ENCODE results near the gene TMEM59.

The TMEM59 gene

DNA sequence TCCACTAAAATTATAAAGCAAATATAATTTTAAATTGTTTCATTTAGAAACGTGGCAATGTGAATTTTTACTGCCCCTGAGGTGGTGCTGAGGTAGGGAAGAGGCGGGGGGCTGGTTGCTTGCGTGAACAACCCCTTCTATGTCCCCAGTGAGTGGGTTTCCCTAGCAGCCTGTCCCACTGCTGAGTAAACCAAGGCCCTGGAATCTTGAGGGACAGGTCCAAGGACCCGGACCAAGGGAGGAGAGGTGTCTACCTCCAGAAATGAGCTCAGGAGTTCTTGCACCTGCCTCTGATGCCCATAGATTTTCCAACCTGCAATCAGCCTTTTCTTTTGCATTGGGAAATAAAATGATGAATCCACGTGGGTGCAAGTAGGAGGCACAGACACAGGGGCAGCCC lies 34.4 kb downstream of the TMEM59 start:
- no peaks in the 10 kb centered on the region for H3K9me3 ChIP-seq (ENCODE audit: control insufficient read depth, low read depth, low read length)
- no peak overlapping the region for H3K9ac ChIP-seq (ENCODE audit: low read length)
- H3K27ac ChIP-seq (ENCODE audit: low read length) = no peak overlapping the region

DNA sequence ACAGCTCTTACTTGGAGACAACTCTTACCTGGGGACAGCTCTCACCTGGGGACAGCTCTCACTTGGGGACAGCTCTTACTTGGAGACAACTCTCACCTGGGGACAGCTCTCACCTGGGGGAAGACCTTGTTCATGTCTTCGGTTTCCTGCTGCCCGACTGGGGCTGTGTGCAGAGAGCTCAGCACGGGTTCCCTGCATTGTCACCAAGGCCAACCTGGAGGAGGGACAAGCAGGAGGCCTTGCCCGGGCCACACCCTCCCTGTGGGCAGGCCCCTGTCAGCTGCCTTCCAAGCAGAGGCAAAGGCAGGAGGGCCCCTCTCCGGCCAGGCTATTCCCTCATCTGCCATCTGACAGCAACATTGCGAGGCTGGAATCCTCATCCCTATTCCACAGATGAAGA lies 35.0 kb downstream of the TMEM59 start, which contains the start of gene LDLRAD1:
TSS of gene LDLRAD1 (minus strand) at position 208 of the 400 bp plus-strand sequence. CDS start at position 134, 74 bp downstream.
- H3K27ac ChIP-seq (ENCODE audit: low read length) = no peak within 1 kb of the TSS
- H3K36me3 ChIP-seq (ENCODE audit: control insufficient read depth, low read depth, low read length) = no peaks in the 10 kb centered on the region
- no peaks in the 10 kb centered on the region for H3K4me1 ChIP-seq (ENCODE audit: control insufficient read depth, low read depth, low read length)
- H3K27me3 ChIP-seq (ENCODE audit: control insufficient read depth, insufficient read depth, low read length) = no peaks in the 10 kb centered on the region
- no peak within 1 kb of the TSS for H3K9ac ChIP-seq (ENCODE audit: low read length)
- H3K4me3 ChIP-seq (ENCODE audit: low read length) = no peak within 1 kb of the TSS
- no peaks in the 10 kb centered on the region for H3K9me3 ChIP-seq (ENCODE audit: control insufficient read depth, low read depth, low read length)

More for the DNA sequence above, 34.4 kb downstream of the TMEM59 start:
- Histone ChIP-seq H3K4me1 (ENCODE audit: control insufficient read depth, low read depth, low read length) (no peaks in the 10 kb centered on the region), H3K4me3 (ENCODE audit: low read length) (no peak overlapping the region), H3K36me3 (ENCODE audit: control insufficient read depth, low read depth, low read length) (no peaks in the 10 kb centered on the region), H3K27me3 (ENCODE audit: control insufficient read depth, insufficient read depth, low read length) (no peaks in the 10 kb centered on the region)

DNA sequence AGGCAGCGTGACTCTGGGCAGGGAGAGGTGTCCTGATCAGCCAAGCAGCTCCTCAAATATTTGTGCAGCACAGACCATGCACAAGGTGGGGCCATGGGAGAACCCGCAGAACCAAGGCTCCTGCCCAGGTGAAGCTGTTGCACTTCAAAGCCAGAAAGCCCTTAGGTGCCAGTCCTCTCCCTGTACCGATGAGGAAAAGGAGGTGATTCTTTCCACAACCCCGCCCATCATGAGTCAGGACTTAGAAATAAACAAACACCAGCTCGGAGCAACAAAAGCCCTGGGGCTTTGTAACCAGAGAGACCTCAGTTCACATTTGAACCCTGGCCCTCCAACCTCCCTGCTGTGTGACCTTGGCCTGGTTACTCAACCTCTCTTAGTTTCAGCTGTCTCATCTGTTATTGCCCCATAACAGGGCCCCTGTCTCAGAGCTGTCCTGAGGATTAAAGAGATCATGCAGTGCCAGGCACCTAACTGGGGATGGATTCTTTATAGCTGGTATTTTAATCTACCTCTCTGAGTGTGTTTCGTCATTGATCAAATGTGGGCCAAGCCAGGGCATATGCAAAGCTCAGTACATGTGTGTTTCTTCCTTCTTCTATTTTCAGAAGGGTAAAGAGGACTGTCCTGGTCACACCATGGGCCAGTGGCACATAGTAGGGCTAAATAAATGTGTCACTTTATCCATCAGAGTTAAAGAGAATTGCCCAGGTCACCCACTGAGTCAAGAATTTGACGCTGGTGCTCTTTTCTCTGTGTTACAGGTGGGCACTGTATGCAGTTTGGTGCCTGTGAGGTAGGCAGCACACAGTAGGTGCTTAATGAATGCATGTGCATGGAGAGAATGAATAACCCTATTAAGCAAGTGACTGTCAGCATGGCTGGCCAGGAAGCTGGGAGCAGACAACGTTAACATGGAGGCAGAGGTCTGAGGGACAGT lies 36.4 kb downstream of the TMEM59 start:
- Histone ChIP-seq H3K36me3 (ENCODE audit: control insufficient read depth, low read depth, low read length) (no peaks in the 10 kb centered on the region), H3K9me3 (ENCODE audit: control insufficient read depth, low read depth, low read length) (no peaks in the 10 kb centered on the region), H3K9ac (ENCODE audit: low read length) (no peak overlapping the region), H3K27ac (ENCODE audit: low read length) (no peak overlapping the region), H3K27me3 (ENCODE audit: control insufficient read depth, insufficient read depth, low read length) (no peaks in the 10 kb centered on the region), H3K4me1 (ENCODE audit: control insufficient read depth, low read depth, low read length) (no peaks in the 10 kb centered on the region), H3K4me3 (ENCODE audit: low read length) (no peak overlapping the region)

DNA sequence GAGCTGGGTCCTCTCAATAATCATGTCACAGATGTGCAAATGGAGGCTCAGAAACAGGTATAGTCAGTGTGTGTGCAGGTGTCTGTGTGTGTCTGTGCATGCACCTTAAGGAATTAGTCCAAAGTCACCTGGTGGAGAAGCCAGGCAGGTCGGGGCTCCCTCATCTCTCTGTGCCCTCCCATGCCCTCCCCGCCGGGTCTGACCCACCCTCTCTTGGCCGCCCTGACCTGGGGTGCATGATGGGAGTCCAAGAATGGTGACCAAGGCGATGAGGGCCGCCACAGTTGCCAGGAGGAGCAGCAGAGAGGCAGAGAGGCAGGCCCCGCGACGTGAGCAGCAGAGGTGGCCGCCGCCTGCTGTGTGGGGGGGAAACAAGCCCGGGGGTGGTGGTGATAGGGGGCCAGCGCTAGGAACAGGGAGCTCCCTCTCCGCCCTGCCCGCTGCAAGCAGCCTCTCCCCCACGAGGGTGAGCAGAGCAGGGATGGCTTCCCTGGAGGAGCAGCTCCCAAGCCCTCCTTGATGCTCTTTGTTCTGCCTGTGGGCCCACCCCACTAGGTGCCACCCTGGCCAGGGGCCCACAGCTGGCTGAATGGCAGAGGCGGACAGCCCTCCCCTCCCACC lies 38.9 kb downstream of the TMEM59 start:
- Histone ChIP-seq H3K9ac (ENCODE audit: low read length) (no peak overlapping the region), H3K27me3 (ENCODE audit: control insufficient read depth, insufficient read depth, low read length) (no peaks in the 10 kb centered on the region), H3K27ac (ENCODE audit: low read length) (no peak overlapping the region)

DNA sequence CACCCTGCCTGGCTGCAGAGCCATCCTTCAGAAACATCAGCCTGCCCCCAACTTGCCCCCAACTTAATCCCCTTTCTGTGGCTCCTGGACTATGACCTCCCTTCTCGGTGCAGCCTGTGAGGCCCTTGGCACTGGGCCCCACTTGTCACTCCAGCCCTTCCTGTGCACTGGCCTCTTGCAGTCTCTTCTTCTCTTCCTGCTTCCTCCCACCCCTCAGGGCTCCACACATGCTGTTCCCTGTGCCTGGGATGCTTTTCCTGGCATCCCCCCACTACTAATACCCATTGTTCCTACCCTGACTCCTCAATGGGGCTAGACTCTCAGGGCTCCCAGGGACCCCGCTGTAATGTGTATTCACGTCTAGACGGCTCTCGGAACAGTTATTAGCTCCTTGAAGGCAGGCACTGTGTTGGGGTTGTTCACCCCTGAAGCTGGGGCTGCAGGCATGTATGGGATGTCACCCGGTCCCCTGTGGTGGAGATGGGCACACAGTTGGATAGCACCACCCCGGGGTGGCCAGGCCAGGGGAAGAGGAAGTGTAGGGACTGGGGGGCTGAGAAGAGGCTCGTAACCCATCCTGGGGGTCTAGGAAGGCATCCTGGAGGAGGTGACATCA lies 39.5 kb downstream of the TMEM59 start:
- Histone ChIP-seq H3K9ac (ENCODE audit: low read length) (no peak overlapping the region), H3K27me3 (ENCODE audit: control insufficient read depth, insufficient read depth, low read length) (no peaks in the 10 kb centered on the region), H3K27ac (ENCODE audit: low read length) (no peak overlapping the region), H3K4me3 (ENCODE audit: low read length) (no peak overlapping the region), H3K4me1 (ENCODE audit: control insufficient read depth, low read depth, low read length) (no peaks in the 10 kb centered on the region), H3K9me3 (ENCODE audit: control insufficient read depth, low read depth, low read length) (no peaks in the 10 kb centered on the region), H3K36me3 (ENCODE audit: control insufficient read depth, low read depth, low read length) (no peaks in the 10 kb centered on the region)

More for the DNA sequence above, 38.9 kb downstream of the TMEM59 start:
- Histone ChIP-seq H3K36me3 (ENCODE audit: control insufficient read depth, low read depth, low read length) (no peaks in the 10 kb centered on the region), H3K9me3 (ENCODE audit: control insufficient read depth, low read depth, low read length) (no peaks in the 10 kb centered on the region), H3K4me1 (ENCODE audit: control insufficient read depth, low read depth, low read length) (no peaks in the 10 kb centered on the region), H3K4me3 (ENCODE audit: low read length) (no peak overlapping the region)

DNA sequence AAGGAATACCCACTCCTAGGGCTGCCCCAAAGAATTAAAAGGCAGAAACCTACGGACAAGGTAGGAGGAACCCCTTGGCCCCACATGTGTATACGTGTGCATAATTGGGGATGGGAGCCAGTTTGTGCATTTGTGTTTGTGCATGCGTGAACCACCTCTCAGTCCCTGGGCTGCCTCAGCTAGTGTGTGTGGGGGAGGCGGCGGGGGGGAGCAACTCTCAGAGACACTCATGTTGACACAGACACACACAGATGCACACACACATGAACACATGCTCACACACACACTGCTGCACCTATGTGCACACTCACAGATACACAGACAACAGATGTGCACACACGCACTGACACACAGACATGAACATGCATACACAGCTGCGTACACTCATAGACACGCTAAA lies 40.1 kb downstream of the TMEM59 start:
- Histone ChIP-seq H3K36me3 (ENCODE audit: control insufficient read depth, low read depth, low read length) (no peaks in the 10 kb centered on the region), H3K4me3 (ENCODE audit: low read length) (no peak overlapping the region), H3K27me3 (ENCODE audit: control insufficient read depth, insufficient read depth, low read length) (no peaks in the 10 kb centered on the region), H3K4me1 (ENCODE audit: control insufficient read depth, low read depth, low read length) (no peaks in the 10 kb centered on the region), H3K9ac (ENCODE audit: low read length) (no peak overlapping the region), H3K9me3 (ENCODE audit: control insufficient read depth, low read depth, low read length) (no peaks in the 10 kb centered on the region), H3K27ac (ENCODE audit: low read length) (no peak overlapping the region)

DNA sequence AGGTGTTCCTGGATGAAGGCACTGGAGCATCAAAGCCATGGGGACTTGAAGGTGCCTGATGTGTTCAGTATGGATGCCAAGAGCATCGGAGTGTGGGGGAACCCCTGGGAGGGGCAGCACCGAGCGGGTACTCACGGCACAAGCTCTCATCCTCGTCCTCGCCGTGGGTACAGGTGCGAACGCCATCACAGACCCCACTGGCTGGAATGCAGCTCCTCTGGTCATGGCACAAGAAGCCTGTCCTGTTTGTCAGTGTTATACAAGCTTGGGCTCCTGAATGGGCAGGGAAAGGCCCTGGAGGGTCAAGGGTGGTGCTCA lies 41.0 kb downstream of the TMEM59 start:
- H3K36me3 ChIP-seq (ENCODE audit: control insufficient read depth, low read depth, low read length) = no peaks in the 10 kb centered on the region
- H3K27ac ChIP-seq (ENCODE audit: low read length) = no peak overlapping the region
- H3K27me3 ChIP-seq (ENCODE audit: control insufficient read depth, insufficient read depth, low read length) = no peaks in the 10 kb centered on the region
- no peak overlapping the region for H3K9ac ChIP-seq (ENCODE audit: low read length)
- no peaks in the 10 kb centered on the region for H3K4me1 ChIP-seq (ENCODE audit: control insufficient read depth, low read depth, low read length)
- no peak overlapping the region for H3K4me3 ChIP-seq (ENCODE audit: low read length)
- no peaks in the 10 kb centered on the region for H3K9me3 ChIP-seq (ENCODE audit: control insufficient read depth, low read depth, low read length)

DNA sequence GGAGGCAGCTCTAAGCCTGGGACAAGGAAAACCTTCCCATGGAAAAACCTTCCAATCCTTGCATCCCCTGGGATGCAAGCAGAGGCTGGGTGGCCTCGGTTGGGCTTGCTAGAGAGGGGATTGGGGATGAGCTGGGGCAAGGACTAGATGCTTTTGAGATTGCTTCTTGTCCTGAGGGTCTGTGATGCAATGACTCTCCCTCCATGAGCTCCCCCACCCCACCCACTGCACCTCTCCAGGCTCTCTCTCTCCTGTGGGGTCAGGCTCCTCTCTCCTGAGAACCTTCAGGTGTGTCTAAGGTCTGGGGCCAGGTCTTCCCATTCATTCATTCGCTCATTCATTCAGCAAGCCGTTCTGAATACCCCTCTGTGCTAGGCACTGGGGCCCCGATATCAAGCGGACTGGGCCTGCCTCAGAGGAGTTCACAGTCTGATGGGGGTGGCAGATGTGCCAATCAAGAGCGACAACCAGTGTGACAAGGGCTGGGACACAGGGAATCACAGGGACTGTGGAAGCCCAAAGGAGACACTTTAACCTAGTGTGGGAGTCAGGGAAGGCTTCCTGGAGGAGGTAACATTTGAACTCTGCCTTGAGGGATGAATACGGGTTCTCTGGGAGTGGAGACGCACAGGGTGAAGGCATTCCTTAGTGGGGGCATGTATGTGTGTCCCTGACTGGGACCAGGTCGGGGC lies 41.5 kb downstream of the TMEM59 start:
- Histone ChIP-seq H3K4me3 (ENCODE audit: low read length) (no peak overlapping the region), H3K4me1 (ENCODE audit: control insufficient read depth, low read depth, low read length) (no peaks in the 10 kb centered on the region), H3K27ac (ENCODE audit: low read length) (no peak overlapping the region), H3K9ac (ENCODE audit: low read length) (no peak overlapping the region), H3K9me3 (ENCODE audit: control insufficient read depth, low read depth, low read length) (no peaks in the 10 kb centered on the region), H3K27me3 (ENCODE audit: control insufficient read depth, insufficient read depth, low read length) (no peaks in the 10 kb centered on the region), H3K36me3 (ENCODE audit: control insufficient read depth, low read depth, low read length) (no peaks in the 10 kb centered on the region)

DNA sequence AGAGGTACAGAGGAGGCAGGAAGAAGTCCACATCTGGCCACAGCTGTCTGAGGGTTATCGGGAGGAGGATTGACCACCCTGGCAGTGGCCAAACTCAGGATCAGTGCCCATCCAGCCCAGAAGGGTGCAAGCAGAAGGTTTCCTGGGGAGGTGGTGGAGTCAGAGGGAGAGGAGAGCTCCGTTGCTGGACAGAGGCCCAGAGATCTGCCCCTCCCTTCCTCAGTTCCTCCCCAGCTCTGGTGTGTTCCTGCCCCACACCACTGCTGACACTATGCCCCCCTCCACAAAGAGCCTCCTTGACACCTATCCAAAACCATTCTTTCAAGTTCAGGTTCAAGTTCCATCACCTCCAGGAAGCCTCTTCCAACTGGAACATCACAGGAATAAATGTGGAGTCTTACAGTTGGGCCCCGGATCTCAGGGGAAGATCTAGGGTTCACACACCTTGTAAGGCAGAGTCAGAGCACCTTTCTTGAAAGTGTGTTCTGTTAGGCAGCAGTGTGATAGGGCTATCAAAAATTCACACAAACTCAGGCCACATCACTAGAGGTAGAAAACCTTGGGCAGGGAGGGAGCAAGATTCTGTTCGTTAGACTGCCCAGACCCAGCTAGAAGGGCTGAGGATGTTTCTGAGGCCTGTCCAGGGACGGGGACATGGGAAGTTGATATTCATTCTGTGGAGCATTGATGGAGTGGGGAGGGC lies 42.4 kb downstream of the TMEM59 start:
- no peak overlapping the region for H3K4me3 ChIP-seq (ENCODE audit: low read length)
- H3K36me3 ChIP-seq (ENCODE audit: control insufficient read depth, low read depth, low read length) = no peaks in the 10 kb centered on the region
- H3K27me3 ChIP-seq (ENCODE audit: control insufficient read depth, insufficient read depth, low read length) = no peaks in the 10 kb centered on the region
- H3K9me3 ChIP-seq (ENCODE audit: control insufficient read depth, low read depth, low read length) = no peaks in the 10 kb centered on the region
- no peak overlapping the region for H3K9ac ChIP-seq (ENCODE audit: low read length)
- H3K4me1 ChIP-seq (ENCODE audit: control insufficient read depth, low read depth, low read length) = no peaks in the 10 kb centered on the region
- no peak overlapping the region for H3K27ac ChIP-seq (ENCODE audit: low read length)

DNA sequence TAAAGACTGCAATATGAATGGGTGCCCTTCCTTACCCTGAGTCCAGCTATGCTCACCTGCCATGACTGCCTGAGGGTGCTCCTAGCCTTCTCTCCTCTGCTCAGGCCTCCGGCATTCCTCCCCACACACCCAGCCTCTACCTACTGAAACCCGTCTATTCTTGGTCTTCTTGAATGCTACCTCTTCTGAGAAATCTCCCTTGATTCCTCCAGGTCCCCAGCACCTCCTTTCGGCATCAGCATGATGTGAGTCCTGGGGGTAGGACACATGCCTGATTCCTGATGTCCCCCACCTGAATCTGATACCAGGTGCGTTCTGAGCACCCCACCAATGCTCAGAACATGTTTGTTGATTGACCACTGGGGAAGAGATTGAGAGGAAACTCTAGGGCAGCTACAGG lies 43.6 kb downstream of the TMEM59 start:
- Histone ChIP-seq H3K9ac (ENCODE audit: low read length) (no peak overlapping the region), H3K27me3 (ENCODE audit: control insufficient read depth, insufficient read depth, low read length) (no peaks in the 10 kb centered on the region), H3K4me3 (ENCODE audit: low read length) (no peak overlapping the region), H3K36me3 (ENCODE audit: control insufficient read depth, low read depth, low read length) (no peaks in the 10 kb centered on the region), H3K27ac (ENCODE audit: low read length) (no peak overlapping the region), H3K9me3 (ENCODE audit: control insufficient read depth, low read depth, low read length) (no peaks in the 10 kb centered on the region), H3K4me1 (ENCODE audit: control insufficient read depth, low read depth, low read length) (no peaks in the 10 kb centered on the region)

DNA sequence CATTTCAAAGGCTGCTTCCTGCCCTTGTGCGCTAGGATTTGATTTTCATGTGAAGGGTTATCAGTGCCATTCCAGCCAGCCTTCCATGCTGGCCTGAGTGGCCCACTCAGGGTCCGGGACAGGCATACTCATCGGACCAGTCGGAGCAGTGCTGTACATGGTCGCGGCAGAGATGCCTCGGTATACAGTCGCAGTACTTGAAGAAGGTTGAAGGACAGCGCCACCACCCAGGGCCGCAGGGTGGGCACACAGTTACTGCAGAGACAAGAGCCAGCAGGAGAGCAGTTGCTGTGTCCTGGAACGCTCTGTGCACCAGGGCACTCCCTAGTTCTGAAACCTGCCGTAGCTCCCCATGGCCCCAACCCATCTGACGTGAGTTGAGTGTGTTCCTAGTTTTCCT lies 44.1 kb downstream of the TMEM59 start:
- no peaks in the 10 kb centered on the region for H3K9me3 ChIP-seq (ENCODE audit: control insufficient read depth, low read depth, low read length)
- H3K4me1 ChIP-seq (ENCODE audit: control insufficient read depth, low read depth, low read length) = no peaks in the 10 kb centered on the region
- H3K4me3 ChIP-seq (ENCODE audit: low read length) = no peak overlapping the region
- H3K9ac ChIP-seq (ENCODE audit: low read length) = no peak overlapping the region
- no peaks in the 10 kb centered on the region for H3K36me3 ChIP-seq (ENCODE audit: control insufficient read depth, low read depth, low read length)
- H3K27ac ChIP-seq (ENCODE audit: low read length) = no peak overlapping the region
- no peaks in the 10 kb centered on the region for H3K27me3 ChIP-seq (ENCODE audit: control insufficient read depth, insufficient read depth, low read length)

Measured in iPS-18a (cell line).